Astrocyte (in vitro differentiated cells and primary cell): Measurements from ENCODE around the gene P2RY13. TPM values are rescaled to one million over a fixed set of nuclear protein-coding genes. Genes with fewer than 3 reads are reported as not detected.

Experiments
- DNase-seq: peaks from one replicate; pipeline ENCODE4 v3.0.0-alpha.2; 2010; ENCODE audit warnings: low read depth
- FAIRE-seq: peaks from 2 replicates; lab custom pipeline; 2011; peaks lifted over from hg19 to GRCh38; lab: Jason Lieb, UNC
- H2AFZ ChIP-seq: 2 replicates; pipeline ENCODE4 v1.6.0; 2012; ENCODE audit warnings: low read depth, low read length, inconsistent platforms
- H3K27ac ChIP-seq: 2 replicates; pipeline ENCODE4 v1.5.1; 2011; ENCODE audit warnings: low read depth, low read length, inconsistent platforms
- H3K27me3 ChIP-seq: 2 replicates; pipeline ENCODE4 v1.6.0; 2011; ENCODE audit warnings: low read length, inconsistent platforms; ENCODE audit not compliant: insufficient read depth
- H3K36me3 ChIP-seq: 2 replicates; pipeline ENCODE4 v1.5.1; 2011; ENCODE audit warnings: low read length, inconsistent platforms; ENCODE audit not compliant: insufficient read depth
- H3K4me1 ChIP-seq: 2 replicates; pipeline ENCODE4 v1.5.1; 2011; ENCODE audit warnings: low read length, inconsistent platforms; ENCODE audit not compliant: insufficient read depth
- H3K4me2 ChIP-seq: 2 replicates; pipeline ENCODE4 v1.6.0; 2012; ENCODE audit warnings: low read length, inconsistent platforms
- H3K4me3 ChIP-seq: 2 replicates; pipeline ENCODE4 v1.5.1; 2011; ENCODE audit warnings: low read depth, mild to moderate bottlenecking, low read length, inconsistent platforms; ENCODE audit not compliant: insufficient read depth
- H3K79me2 ChIP-seq: 2 replicates; pipeline ENCODE4 v1.6.0; 2012; ENCODE audit warnings: mild to moderate bottlenecking, low read length, inconsistent platforms; ENCODE audit not compliant: insufficient read depth
- H3K9ac ChIP-seq: 2 replicates; pipeline ENCODE4 v1.6.0; 2012; ENCODE audit warnings: mild to moderate bottlenecking, low read length, inconsistent platforms
- H3K9me3 ChIP-seq: 2 replicates; pipeline ENCODE4 v1.5.1; 2012; ENCODE audit warnings: low read depth, mild to moderate bottlenecking, low read length, inconsistent platforms; ENCODE audit not compliant: insufficient read depth
- H4K20me1 ChIP-seq: 2 replicates; pipeline ENCODE4 v1.6.0; 2012; ENCODE audit warnings: low read length, inconsistent platforms; ENCODE audit not compliant: insufficient read depth
- H3K27ac Mint-ChIP-seq: one replicate; pipeline ENCODE4 v1.8.0; 2021; ENCODE audit warnings: mild to moderate bottlenecking, mixed read lengths; ENCODE audit not compliant: unreplicated experiment
- H3K27me3 Mint-ChIP-seq: one replicate; pipeline ENCODE4 v1.8.0; 2021; ENCODE audit warnings: low read depth, mixed read lengths; ENCODE audit not compliant: unreplicated experiment
- H3K36me3 Mint-ChIP-seq: one replicate; pipeline ENCODE4 v1.8.0; 2021; ENCODE audit warnings: low read depth, mixed read lengths; ENCODE audit not compliant: unreplicated experiment
- H3K4me1 Mint-ChIP-seq: one replicate; pipeline ENCODE4 v1.8.0; 2021; ENCODE audit warnings: low read depth, mixed read lengths; ENCODE audit not compliant: unreplicated experiment
- H3K4me3 Mint-ChIP-seq: one replicate; pipeline ENCODE4 v1.8.0; 2021; ENCODE audit warnings: mild to moderate bottlenecking, moderate library complexity, mixed read lengths; ENCODE audit not compliant: unreplicated experiment
- H3K9me3 Mint-ChIP-seq: one replicate; pipeline ENCODE4 v1.8.0; 2021; ENCODE audit warnings: mild to moderate bottlenecking, mixed read lengths; ENCODE audit not compliant: unreplicated experiment
- EZH2 ChIP-seq: IDR thresholded peaks from 2 replicates; pipeline ENCODE4 v1.6.1; 2012; ENCODE audit warnings: mild to moderate bottlenecking, low read length, inconsistent platforms; ENCODE audit not compliant: insufficient read depth
- total RNA-seq: library from RNA; stranded (reverse); gene quantifications from 2 replicates; pipeline ENCODE4 v1.2.1, GENCODE V29; 2021
- TF ChIP-seq, protein P1 (sequence below): IDR thresholded peaks from 2 replicates; pipeline ENCODE4 v1.5.1; 2011; ENCODE audit warnings: low read depth, mild to moderate bottlenecking, inconsistent platforms, low read length, moderate library complexity; ENCODE audit not compliant: insufficient read depth

Gene P2RY13
- total RNA-seq, 1 donor from 2014 or later: not detected

DNA sequence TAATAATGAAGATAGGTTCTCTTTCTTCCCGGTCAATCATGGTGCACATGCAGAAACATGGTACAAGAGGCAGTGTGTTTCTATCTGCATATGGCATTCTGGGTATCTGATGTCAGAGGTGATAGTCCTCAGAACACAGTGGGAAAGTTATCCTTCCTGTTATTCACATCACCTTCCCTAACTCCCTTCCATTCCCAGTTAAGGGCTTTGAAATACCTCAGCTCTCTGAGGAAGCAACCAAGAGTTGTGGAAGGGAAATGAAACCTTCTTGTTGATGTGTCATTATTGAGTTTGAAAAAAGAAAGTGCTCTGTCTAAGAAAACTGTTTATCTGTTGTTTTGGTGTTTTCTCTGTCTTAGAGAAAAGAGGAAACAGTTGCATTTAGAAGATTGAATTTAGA, 21.9 kb upstream of the P2RY13 start:
- Histone ChIP-seq H3K27ac (no peak overlapping the region), H3K4me1 (no peaks in the 10 kb centered on the region), H3K36me3 (no peaks in the 10 kb centered on the region), H4K20me1 (no peaks in the 10 kb centered on the region), H3K79me2 (no peaks in the 10 kb centered on the region), H3K27me3 (no peaks in the 10 kb centered on the region), H3K9me3 (no peaks in the 10 kb centered on the region), H3K9ac (no peak overlapping the region), H3K4me2 (no peak overlapping the region), H2AFZ (no peak overlapping the region), H3K4me3 (no peak overlapping the region)
- no peak for FAIRE-seq
- Mint-ChIP-seq H3K36me3 (no peaks in the 10 kb centered on the region), H3K27me3 (no peaks in the 10 kb centered on the region), H3K4me1 (peaks cover 19% of the 10 kb centered on the region), H3K9me3 (no peaks in the 10 kb centered on the region), H3K4me3 (no peak overlapping the region), H3K27ac (no peak overlapping the region)
- DNase-seq: no peak
- TF ChIP-seq EZH2: no peak
- TF ChIP-seq, protein P1, sequence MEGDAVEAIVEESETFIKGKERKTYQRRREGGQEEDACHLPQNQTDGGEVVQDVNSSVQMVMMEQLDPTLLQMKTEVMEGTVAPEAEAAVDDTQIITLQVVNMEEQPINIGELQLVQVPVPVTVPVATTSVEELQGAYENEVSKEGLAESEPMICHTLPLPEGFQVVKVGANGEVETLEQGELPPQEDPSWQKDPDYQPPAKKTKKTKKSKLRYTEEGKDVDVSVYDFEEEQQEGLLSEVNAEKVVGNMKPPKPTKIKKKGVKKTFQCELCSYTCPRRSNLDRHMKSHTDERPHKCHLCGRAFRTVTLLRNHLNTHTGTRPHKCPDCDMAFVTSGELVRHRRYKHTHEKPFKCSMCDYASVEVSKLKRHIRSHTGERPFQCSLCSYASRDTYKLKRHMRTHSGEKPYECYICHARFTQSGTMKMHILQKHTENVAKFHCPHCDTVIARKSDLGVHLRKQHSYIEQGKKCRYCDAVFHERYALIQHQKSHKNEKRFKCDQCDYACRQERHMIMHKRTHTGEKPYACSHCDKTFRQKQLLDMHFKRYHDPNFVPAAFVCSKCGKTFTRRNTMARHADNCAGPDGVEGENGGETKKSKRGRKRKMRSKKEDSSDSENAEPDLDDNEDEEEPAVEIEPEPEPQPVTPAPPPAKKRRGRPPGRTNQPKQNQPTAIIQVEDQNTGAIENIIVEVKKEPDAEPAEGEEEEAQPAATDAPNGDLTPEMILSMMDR: no peak

DNA sequence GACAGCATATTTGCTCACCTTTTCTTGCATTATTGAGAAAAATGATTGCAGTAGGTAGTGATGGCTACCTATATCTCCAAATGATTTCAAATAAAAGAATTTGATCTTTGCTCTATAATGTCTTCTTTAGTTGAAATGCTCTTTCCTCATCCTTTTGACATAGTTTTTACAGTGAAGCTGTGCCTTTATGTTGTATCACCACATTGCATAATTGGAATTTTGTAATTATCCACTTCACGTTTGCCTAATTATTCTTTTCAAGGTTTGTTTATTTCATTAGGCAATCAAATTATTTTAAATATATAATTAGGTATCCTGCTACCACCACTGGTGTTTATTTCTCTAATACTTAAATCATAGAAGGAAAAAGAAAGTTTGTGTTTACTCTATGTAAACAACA, 21.3 kb upstream of the P2RY13 start:
- no peak for FAIRE-seq
- no peak overlapping the region for H3K4me2 ChIP-seq

DNA sequence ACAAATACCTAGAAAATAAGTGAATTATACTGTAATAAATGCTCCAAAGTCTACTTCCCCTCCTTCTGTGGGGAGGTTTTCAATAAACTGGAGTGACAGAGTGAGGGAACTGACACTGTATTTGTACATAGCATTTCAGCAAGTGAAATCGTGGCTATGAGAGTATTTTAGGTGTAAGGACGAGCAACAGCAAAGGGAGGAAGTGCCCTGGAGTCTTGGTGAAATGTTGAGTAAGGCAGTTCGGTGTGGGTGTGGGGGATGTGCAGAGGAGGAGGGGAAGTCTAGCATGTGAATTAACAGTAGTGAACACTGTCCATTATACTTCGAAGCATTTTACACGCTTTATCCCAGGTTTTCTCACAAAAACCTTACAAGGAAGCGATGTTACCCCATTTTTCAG, 18.1 kb upstream of the P2RY13 start:
- Mint-ChIP-seq H3K36me3 (no peaks in the 10 kb centered on the region), H3K4me1 (peaks cover 23% of the 10 kb centered on the region)
- no peaks in the 10 kb centered on the region for H3K9me3 ChIP-seq

More for the DNA sequence above, 21.3 kb upstream of the P2RY13 start:
- no peak overlapping the region for H3K4me3 Mint-ChIP-seq
- no peaks in the 10 kb centered on the region for H3K27me3 Mint-ChIP-seq
- no peaks in the 10 kb centered on the region for H4K20me1 ChIP-seq
- H3K27me3 ChIP-seq: no peaks in the 10 kb centered on the region
- H3K9ac ChIP-seq: no peak overlapping the region
- H3K79me2 ChIP-seq: no peaks in the 10 kb centered on the region
- H3K4me1 Mint-ChIP-seq: peaks cover 23% of the 10 kb centered on the region
- DNase-seq: no peak
- no peaks in the 10 kb centered on the region for H3K9me3 ChIP-seq
- no peak overlapping the region for H3K4me3 ChIP-seq
- no peak overlapping the region for H3K27ac ChIP-seq
- H3K27ac Mint-ChIP-seq: no peak overlapping the region
- no peaks in the 10 kb centered on the region for H3K9me3 Mint-ChIP-seq
- TF ChIP-seq, protein P1: no peak
- no peak for TF ChIP-seq EZH2
- no peak overlapping the region for H2AFZ ChIP-seq
- no peaks in the 10 kb centered on the region for H3K36me3 ChIP-seq
- no peaks in the 10 kb centered on the region for H3K36me3 Mint-ChIP-seq
- H3K4me1 ChIP-seq: no peaks in the 10 kb centered on the region

More for the DNA sequence above, 18.1 kb upstream of the P2RY13 start:
- Mint-ChIP-seq H3K27ac (peak overlapping the region; percentile 78), H3K4me3 (no peak overlapping the region), H3K27me3 (no peaks in the 10 kb centered on the region), H3K9me3 (no peaks in the 10 kb centered on the region)
- Histone ChIP-seq H3K4me1 (no peaks in the 10 kb centered on the region), H3K9ac (no peak overlapping the region), H3K36me3 (no peaks in the 10 kb centered on the region), H3K79me2 (no peaks in the 10 kb centered on the region), H3K4me3 (no peak overlapping the region), H3K27me3 (no peaks in the 10 kb centered on the region), H2AFZ (no peak overlapping the region), H3K27ac (no peak overlapping the region), H3K4me2 (no peak overlapping the region), H4K20me1 (no peaks in the 10 kb centered on the region)
- no peak for FAIRE-seq
- TF ChIP-seq, protein P1: no peak
- TF ChIP-seq EZH2: no peak
- no peak for DNase-seq
